Endothelial cell of umbilical vein (primary cell): Measurements from ENCODE around the gene TLNRD1. TPM values are rescaled to one million over a fixed set of nuclear protein-coding genes. Genes with fewer than 3 reads are reported as not detected.

Experiments
- BruUV-seq: library from RNA; stranded (reverse); fragments of 400-500 nt; replicated peaks from 2 replicates; lab custom pipeline; 2021; lab: Mats Ljungman, UMichigan
- CTCF ChIA-PET: fragments of 300-600, 350-600 bp; sonication (Branson Sonifier 250); formaldehyde crosslinking; loops from one replicate; lab custom pipeline; 2021; ENCODE audit warnings: antibody characterized with exemption, inconsistent platforms; lab: Charles Lee
- POLR2A ChIA-PET: fragments of 300-600, 350-600 bp; sonication (Branson Sonifier 250); formaldehyde crosslinking; loops from one replicate; lab custom pipeline; 2021; ENCODE audit warnings: antibody characterized with exemption, inconsistent platforms; lab: Charles Lee
- DNase-seq: peaks from one replicate; pipeline ENCODE4 v3.0.0-alpha.2; 2011; ENCODE audit warnings: low read depth, low spot score
- FAIRE-seq: peaks from 2 replicates; lab custom pipeline; 2011; peaks lifted over from hg19 to GRCh38; lab: Jason Lieb, UNC
- H2AFZ ChIP-seq: 2 replicates; pipeline ENCODE4 v1.6.0; 2012; ENCODE audit warnings: low read depth, low read length, control low read depth, inconsistent platforms
- H3K27ac ChIP-seq: 2 replicates; pipeline ENCODE4 v1.5.1; 2011; ENCODE audit warnings: low read depth, mild to moderate bottlenecking, control low read depth, low read length, moderate library complexity; ENCODE audit not compliant: insufficient read depth
- H3K27me3 ChIP-seq, 2 experiments: 2 replicates each; pipeline versions ENCODE4 v1.6.0 to v1.6.1; 2011; ENCODE audit warnings: low read length in 2 of 2, mixed read lengths in 1 of 2; ENCODE audit not compliant: control insufficient read depth in 2 of 2, insufficient read depth in 2 of 2
- H3K36me3 ChIP-seq, 2 experiments: 2 replicates in 1 of 2; 3 replicates in 1 of 2; pipeline ENCODE4 v1.5.1; 2011; ENCODE audit warnings: low read length in 2 of 2, mild to moderate bottlenecking in 1 of 2, moderate library complexity in 1 of 2; ENCODE audit not compliant: control insufficient read depth in 2 of 2, insufficient read depth in 2 of 2; ENCODE audit errors: extremely low read depth in 1 of 2
- H3K4me1 ChIP-seq: 3 replicates; pipeline ENCODE4 v1.5.1; 2011; ENCODE audit warnings: mild to moderate bottlenecking, low read length; ENCODE audit not compliant: control insufficient read depth, insufficient read depth; ENCODE audit errors: extremely low read depth
- H3K4me2 ChIP-seq: 2 replicates; pipeline ENCODE4 v1.6.1; 2011; ENCODE audit warnings: low read length, control low read depth, mixed read lengths; ENCODE audit not compliant: insufficient read depth
- H3K4me3 ChIP-seq, 3 experiments: fragments of 200-600 bp in 1 of 3; sonication (generic), shearing (Covaris generic) in 1 of 3; replicated peaks in 1 of 3; 2 replicates each; pipeline ENCODE4 v1.5.1; 2011 to 2016; ENCODE audit warnings: control low read depth in 3 of 3, low read length in 3 of 3, mild to moderate bottlenecking in 2 of 3, inconsistent platforms in 1 of 3, low read depth in 1 of 3, moderate library complexity in 1 of 3; ENCODE audit not compliant: insufficient read depth in 1 of 3
- H3K79me2 ChIP-seq: 2 replicates; pipeline ENCODE4 v1.6.0; 2012; ENCODE audit warnings: low read length, inconsistent platforms; ENCODE audit not compliant: control insufficient read depth, insufficient read depth
- H3K9ac ChIP-seq: replicated peaks from 2 replicates; pipeline ENCODE3; 2011; ENCODE audit warnings: low read length, control low read depth; ENCODE audit not compliant: insufficient read depth; ENCODE audit errors: extremely low read depth
- H3K9me1 ChIP-seq: replicated peaks from 3 replicates; pipeline ENCODE4 v1.6.0; 2011; ENCODE audit warnings: mild to moderate bottlenecking, low read length; ENCODE audit not compliant: control insufficient read depth, insufficient read depth; ENCODE audit errors: extremely low read depth
- H3K9me3 ChIP-seq: replicated peaks from 2 replicates; pipeline ENCODE4 v1.5.1; 2012; ENCODE audit warnings: low read length, inconsistent platforms; ENCODE audit not compliant: control insufficient read depth, insufficient read depth
- H4K20me1 ChIP-seq: replicated peaks from 2 replicates; pipeline ENCODE3; 2011; ENCODE audit warnings: mild to moderate bottlenecking, low read length; ENCODE audit not compliant: control insufficient read depth, insufficient read depth; ENCODE audit errors: extremely low read depth
- CTCF ChIP-seq, 2 donors: IDR thresholded peaks; 1 replicate in 1 of 2; 2 replicates in 1 of 2; pipeline ENCODE4 v1.5.1; 2011; ENCODE audit warnings: low read length in 2 of 2, mild to moderate bottlenecking in 2 of 2, moderate library complexity in 2 of 2, control low read depth in 1 of 2, inconsistent platforms in 1 of 2, low read depth in 1 of 2; ENCODE audit not compliant: insufficient read depth in 1 of 2; ENCODE audit errors: extremely low read depth in 1 of 2
- EZH2 ChIP-seq: IDR thresholded peaks from 2 replicates; pipeline ENCODE4 v1.6.1; 2012; ENCODE audit warnings: borderline replicate concordance, low read depth, mild to moderate bottlenecking, moderate library complexity, low read length, inconsistent platforms; ENCODE audit not compliant: severe bottlenecking
- FOS ChIP-seq: IDR thresholded peaks from 2 replicates; pipeline ENCODE4 v1.6.1; 2011; ENCODE audit warnings: mild to moderate bottlenecking, low read length, moderate library complexity, borderline replicate concordance; ENCODE audit not compliant: insufficient read depth
- GATA2 ChIP-seq: IDR thresholded peaks from 2 replicates; pipeline ENCODE4 v1.7.0; 2011; ENCODE audit warnings: low read depth, mild to moderate bottlenecking, moderate library complexity, mixed read lengths, low read length; ENCODE audit not compliant: insufficient read length, insufficient read depth
- JUN ChIP-seq: IDR thresholded peaks from 2 replicates; pipeline ENCODE4 v1.6.1; 2011; ENCODE audit warnings: borderline replicate concordance, low read depth; ENCODE audit not compliant: insufficient read length, insufficient read depth
- MAX ChIP-seq: IDR thresholded peaks from 2 replicates; pipeline ENCODE4 v1.6.1; 2011; ENCODE audit not compliant: insufficient read depth, insufficient read length
- MYC ChIP-seq: IDR thresholded peaks from one replicate; pipeline ENCODE4 v1.6.1; 2011; ENCODE audit warnings: mild to moderate bottlenecking, low read depth, low read length
- POLR2A ChIP-seq: IDR thresholded peaks from 2 replicates; pipeline ENCODE4 v1.6.1; 2012; ENCODE audit warnings: low read depth, mild to moderate bottlenecking, control low read depth, low read length
- POLR2AphosphoS5 ChIP-seq: IDR thresholded peaks from 2 replicates; pipeline ENCODE4 v1.6.1; 2012; ENCODE audit warnings: low read depth, mild to moderate bottlenecking, control low read depth, low read length, moderate library complexity; ENCODE audit not compliant: insufficient read depth
- dilution Hi-C: fragments of 300-500 bp; cut with MboI; formaldehyde crosslinking; loops from one replicate; pipeline ENCODE4 v1.15.0; 2019; ENCODE audit warnings: low sequenced_read_pairs; ENCODE audit not compliant: extremely low pct_ligation_motif_present
- intact Hi-C: fragments of 100-400 bp; cut with micrococcal nuclease; formaldehyde crosslinking; loops from one replicate; pipeline ENCODE4 v1.10.0; 2022
- polyA plus RNA-seq, 4 experiments: library from polyadenylated mRNA; depleted of rRNA in 3 of 4; stranded (reverse) in 3 of 4; unstranded in 1 of 4; fragments of >200 nt; gene quantifications; 2 replicates each; pipeline versions ENCODE4 v1.2.1 to v1.2.3, GENCODE V29; 2011 to 2012; ENCODE audit warnings: missing spikeins in 1 of 4
- total RNA-seq: library from RNA; stranded (reverse); gene quantifications from 2 replicates; pipeline ENCODE4 v1.2.3, GENCODE V29; 2021

The TLNRD1 gene
- total and polyA plus RNA-seq, 2 donors (not counting 3 experiments of a cell fraction or from before 2014, with no cell fraction given): 17.8 to 33.0 TPM

DNA sequence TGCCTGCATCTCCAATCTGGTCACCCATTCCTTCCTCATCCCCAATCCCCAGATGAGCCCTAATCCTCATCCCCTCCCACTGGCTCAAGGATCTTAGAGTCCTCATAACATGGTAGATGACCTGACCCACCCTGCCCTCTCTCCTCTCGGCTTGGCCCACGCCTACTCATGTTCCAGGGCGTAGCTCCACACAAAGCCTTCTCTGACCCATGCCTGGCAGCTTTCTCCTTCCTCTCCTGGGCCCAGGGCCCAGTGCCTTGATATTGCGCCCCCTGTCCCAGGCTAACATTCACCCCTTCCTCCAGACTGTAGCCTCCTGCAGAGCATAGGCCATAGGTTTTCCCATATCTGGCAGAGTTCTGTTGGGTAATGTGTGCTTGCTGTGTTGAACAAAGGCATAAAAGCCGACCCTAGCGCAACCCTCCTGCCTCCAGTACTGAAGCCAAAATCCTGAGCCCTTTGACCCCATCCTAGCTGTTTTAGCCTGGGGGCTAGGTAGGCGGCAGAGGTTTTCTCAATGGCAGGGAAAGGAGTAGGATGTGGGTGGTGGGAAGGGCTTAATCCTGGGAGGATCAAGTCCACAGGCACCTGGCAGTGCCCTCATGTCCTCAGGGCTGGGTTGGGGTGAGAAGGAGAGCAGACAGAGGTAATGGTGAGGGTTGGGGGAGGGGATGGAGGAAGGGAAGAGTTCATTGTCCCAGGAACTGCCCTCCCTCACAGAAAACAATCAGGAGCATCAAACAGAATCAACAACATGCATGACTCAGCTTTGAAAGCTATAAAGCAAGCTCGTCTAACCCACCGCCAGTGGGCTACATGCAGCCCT lies 46.6 kb upstream of the TLNRD1 start:
- H2AFZ ChIP-seq: no peak overlapping the region
- H3K9me3 ChIP-seq: no peaks in the 10 kb centered on the region
- TF ChIP-seq POLR2AphosphoS5 (no peak), EZH2 (no peak), MYC (no peak), FOS (no peak), JUN (no peak), MAX (no peak), GATA2 (no peak), POLR2A (no peak), CTCF (IDR thresholded peaks at IDR 0.05; ENCODE audit: extremely low read depth in 1 of 2, insufficient read depth in 1 of 2, low read depth in 1 of 2, low read length in 2 of 2) (no peak)
- H3K4me3 ChIP-seq: no peak overlapping the region
- no peak overlapping the region for H3K9ac ChIP-seq
- ChIA-PET CTCF (interaction anchor here (0.9 to 1.3 kb wide), 2 partner anchors 16 to 334 kb away, joined by 3 read pairs; no protein-coding TSS in a partner anchor), POLR2A (no interaction called here)
- FAIRE-seq: no peak
- no peaks in the 10 kb centered on the region for H3K9me1 ChIP-seq
- H4K20me1 ChIP-seq: no peaks in the 10 kb centered on the region
- intact Hi-C loops (no loop called here), dilution Hi-C loops (no loop called here)
- H3K27me3 ChIP-seq: no peaks in the 10 kb centered on the region
- H3K4me1 ChIP-seq: no peaks in the 10 kb centered on the region
- H3K4me2 ChIP-seq: no peak overlapping the region
- no peak overlapping the region for H3K27ac ChIP-seq
- peaks cover 0 to 10% of the 10 kb centered on the region in 2 experiments for H3K36me3 ChIP-seq
- BruUV-seq: no TSS peak
- DNase-seq: no peak
- no peaks in the 10 kb centered on the region for H3K79me2 ChIP-seq
